Fibroblast of lung (primary cell): ENCODE results near the gene EDRF1.
"Not testable (repeated sequence)": the region's sequence is repeated elsewhere in the genome, so short reads cannot be mapped to it uniquely, and the experiment has no call there.

Experiments used
- EZH2 ChIP-seq: IDR thresholded peaks from 2 replicates; pipeline ENCODE4 v1.5.1; 2012; ENCODE audit warnings: low read length, control low read depth, mild to moderate bottlenecking; ENCODE audit errors: missing control alignments
- TF ChIP-seq, protein P1 (sequence below), 2 donors: IDR thresholded peaks in 1 of 2; conservative IDR thresholded peaks in 1 of 2; 1 replicate in 1 of 2; 2 replicates in 1 of 2; pipeline ENCODE4 v1.5.1; 2011 to 2012; ENCODE audit warnings: low read length in 2 of 2, control low read depth in 1 of 2, inconsistent platforms in 1 of 2, low read depth in 1 of 2, mild to moderate bottlenecking in 1 of 2

DNA sequence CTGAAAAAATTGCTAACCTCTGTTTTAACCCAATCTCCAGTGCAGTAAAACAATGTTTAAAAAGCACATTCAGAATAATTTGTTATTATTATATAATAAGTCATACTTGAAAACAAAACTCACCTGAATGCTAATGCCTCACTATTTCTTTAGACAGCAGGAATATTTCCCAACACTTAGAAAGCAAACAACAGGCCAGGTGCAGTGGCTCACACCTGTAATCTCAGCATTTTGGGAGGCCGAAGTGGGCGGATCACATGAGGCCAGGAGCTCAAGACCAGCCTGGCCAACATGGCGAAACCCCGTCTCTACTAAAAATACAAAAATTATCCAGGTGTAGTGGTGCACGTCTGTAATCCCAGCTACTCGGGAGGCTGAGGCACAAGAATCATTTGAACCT, 22.6 kb upstream of the EDRF1 start:
- TF ChIP-seq, protein P1, sequence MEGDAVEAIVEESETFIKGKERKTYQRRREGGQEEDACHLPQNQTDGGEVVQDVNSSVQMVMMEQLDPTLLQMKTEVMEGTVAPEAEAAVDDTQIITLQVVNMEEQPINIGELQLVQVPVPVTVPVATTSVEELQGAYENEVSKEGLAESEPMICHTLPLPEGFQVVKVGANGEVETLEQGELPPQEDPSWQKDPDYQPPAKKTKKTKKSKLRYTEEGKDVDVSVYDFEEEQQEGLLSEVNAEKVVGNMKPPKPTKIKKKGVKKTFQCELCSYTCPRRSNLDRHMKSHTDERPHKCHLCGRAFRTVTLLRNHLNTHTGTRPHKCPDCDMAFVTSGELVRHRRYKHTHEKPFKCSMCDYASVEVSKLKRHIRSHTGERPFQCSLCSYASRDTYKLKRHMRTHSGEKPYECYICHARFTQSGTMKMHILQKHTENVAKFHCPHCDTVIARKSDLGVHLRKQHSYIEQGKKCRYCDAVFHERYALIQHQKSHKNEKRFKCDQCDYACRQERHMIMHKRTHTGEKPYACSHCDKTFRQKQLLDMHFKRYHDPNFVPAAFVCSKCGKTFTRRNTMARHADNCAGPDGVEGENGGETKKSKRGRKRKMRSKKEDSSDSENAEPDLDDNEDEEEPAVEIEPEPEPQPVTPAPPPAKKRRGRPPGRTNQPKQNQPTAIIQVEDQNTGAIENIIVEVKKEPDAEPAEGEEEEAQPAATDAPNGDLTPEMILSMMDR (conservative IDR thresholded peaks at IDR 0.05 in 1 of 2, IDR thresholded peaks at IDR 0.05 in 1 of 2; ENCODE audit: low read depth in 1 of 2, low read length in 2 of 2) = not testable (repeated sequence)
- not testable (repeated sequence) for TF ChIP-seq EZH2
